Measurements from ENCODE around the gene MAPK4.

The MAPK4 gene

DNA sequence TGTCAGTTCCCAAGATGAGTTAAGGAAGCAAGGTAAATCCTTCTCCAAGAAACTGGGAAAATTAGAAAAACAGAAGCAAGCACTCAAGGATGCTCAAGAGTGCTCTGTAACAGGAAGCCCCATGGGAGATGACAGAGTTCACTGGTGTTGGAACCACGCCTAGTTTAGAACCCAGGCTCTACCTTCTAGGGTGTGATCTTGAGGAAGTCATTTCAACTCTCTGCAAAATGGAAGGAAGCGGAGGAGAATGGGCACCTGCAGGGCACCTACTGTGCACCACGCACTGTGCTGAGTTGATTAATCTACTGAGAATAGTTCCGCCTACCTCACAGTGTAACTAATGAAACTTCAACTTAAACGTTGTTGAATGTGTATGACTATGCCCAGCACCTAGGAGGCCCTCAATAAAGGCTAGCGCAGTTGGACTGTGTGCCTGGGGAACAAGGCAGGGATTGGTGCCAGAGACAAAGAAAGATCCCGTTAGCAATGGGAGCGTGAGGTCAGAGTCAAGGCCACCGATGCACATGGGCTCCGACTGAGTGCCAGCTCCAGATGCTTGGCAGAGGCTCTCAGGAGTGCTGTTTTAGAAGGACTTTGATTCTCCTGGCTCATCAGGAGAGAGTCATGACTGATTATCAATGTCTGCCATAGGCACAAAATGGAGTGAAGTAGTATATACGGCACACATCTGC, 93.7 kb downstream of the MAPK4 start:
- DNase-seq (ENCODE audit: low read depth in 2 of 2): no peak

GRCh38 chr18:50654211-50654610, 94.3 kb downstream of the MAPK4 start:
- DNase-seq (ENCODE audit: low read depth in 2 of 2): no peak

DNA sequence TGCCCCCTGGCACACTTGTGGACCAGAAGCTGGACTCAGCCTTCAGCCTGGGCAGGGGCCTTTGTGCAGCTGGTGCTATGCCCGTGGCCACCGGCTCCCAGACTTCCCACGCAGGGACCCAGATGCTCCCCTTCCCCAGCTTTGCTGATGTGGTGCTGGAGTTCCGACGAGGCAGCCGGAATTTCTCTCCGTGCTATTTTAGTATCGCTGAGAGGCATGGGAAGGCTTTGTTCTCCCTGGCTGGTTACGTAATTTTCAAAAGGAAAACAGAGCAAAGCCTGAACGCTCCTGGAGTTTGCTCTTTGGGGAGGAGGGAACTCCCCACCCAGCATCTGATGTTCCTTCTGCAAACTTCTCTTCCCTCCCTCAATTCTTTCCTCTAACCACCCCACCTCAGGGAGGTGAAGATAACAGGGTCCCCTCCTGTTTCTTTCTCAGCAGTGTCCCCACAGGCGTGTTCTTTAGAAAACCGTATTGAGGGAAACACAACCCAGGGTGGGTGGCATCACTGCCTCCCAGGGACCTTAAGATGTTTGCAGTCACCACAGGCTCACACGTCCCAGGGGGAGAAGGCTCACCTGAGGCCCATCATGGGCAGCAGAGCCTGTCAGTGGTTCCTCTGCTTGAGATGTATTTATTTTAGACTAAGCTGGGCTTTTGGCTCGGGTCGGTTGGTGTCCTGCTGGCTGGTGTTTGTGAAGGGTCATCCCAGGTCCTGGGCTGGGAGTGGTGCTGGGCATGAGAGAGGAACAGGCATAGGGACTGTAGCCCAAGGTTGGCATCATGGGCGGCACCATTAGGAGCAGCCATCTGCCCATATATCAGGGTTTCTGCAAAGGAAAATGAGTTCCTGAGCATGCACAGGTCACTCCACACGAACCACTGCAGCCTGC, 95.0 kb downstream of the MAPK4 start:
- DNase-seq (ENCODE audit: low read depth in 2 of 2): no peak

DNA sequence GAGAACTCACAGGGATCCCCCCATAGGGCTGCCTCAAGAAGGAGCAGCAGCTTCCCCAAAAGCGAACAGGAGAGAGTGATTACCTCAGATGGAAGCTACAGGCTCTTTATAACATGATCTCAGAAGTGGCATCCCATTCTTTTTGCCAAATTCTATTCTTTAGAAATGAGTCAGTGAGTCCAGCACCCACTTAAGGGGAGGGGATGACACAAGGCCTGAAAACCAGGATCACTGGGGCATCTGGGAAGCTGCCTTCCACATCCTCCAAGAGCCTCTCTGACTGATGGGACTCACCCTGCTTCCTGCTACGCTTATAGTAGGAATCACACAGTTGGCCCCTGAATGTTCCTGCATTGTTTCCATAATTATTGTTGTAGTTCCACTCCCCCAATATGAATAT, 96.5 kb downstream of the MAPK4 start:
- no peak for DNase-seq (ENCODE audit: low read depth in 2 of 2)

- no peak for DNase-seq (ENCODE audit: low read depth in 2 of 2)
These were observed 97.1 kb downstream of the MAPK4 start for GRCh38 chr18:50656841-50657470.

- no peak for DNase-seq (ENCODE audit: low read depth in 2 of 2)
These were observed 98.7 kb downstream of the MAPK4 start for GRCh38 chr18:50658601-50659000.

DNA sequence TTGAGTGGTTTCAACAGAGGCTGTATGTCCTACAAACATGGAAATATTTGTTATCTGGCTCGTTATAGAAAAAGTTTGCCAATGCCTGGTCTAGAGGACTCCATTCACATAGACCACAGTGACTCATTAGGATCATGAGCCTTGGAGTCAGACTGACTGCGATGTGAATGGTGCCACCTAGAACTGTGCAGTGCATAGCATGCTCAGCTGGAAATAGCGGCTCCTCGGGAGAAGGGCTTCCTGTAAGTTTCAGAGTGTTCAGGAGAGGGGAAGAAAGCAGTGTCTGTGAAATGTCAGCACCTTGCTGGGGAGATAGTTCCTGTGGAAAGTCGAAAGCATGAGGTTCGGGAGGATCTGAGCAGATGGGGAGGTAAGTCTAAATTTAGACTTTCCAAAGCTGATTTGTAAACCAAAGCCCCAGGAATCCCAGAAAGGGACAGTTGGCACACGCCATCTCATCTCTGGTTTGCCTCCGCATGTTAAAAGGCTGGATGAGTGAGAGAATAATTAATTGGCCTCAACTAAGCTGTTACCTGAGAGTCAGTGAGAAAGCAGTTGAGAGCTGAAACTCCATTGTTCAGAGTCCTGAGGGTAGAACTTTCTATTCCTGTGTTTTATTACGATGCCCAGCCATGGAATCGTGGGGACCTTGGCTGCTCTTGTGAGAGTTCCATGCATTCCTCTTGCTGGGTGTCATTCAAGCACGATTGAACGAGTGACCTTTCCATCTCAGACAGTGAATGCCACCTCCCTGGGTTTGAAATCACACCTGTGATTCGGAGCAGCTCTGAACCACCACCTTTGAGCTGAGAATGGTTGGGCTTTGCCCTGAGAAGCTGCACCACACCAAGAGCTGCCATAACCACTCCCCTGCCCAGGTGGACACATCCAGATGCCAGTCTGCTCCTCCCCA, 99.5 kb downstream of the MAPK4 start:
- no peak for DNase-seq (ENCODE audit: low read depth in 2 of 2)

DNA sequence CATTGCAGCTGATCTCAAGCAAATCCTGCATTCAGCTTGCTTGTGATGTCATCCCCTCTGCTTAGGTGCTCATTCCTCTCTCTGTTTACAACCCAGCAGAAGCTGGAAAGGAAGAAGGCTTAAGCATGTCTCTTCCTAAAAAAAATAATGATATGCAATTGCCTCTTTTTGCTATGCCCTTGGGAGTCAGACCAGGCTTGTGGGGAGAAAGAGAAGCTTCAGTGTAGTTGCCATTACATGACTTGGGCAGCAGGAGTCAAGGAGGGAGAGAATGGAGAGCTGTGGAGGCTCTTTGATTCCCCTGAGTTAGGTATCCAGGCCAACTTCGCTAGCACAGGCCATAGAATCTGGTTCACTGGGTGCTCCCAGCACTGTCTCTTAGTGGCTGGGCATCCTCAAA, 101.1 kb downstream of the MAPK4 start:
- DNase-seq (ENCODE audit: low read depth in 2 of 2): no peak

DNA sequence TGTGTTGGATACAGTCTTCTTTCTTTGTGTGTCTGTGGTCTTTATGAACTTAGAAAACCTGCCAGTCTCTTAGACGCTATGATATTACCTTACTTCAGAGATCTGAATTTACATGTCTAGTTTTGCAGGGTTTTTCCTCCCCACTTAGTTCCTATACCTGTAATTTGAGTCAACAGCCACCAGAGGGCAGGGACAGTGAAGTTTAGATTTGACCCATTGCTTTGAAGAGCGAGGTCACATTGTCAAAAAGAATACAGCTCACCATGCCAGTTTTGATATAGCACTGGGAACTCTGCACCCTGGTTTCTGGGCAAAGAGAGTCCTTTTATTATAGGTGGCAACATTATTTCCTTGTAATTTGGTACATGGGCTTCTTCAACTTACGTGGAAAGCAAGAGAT, 102.3 kb downstream of the MAPK4 start:
- DNase-seq (ENCODE audit: low read depth in 2 of 2): no peak

- no peak for DNase-seq (ENCODE audit: low read depth in 2 of 2)
These were observed 103.0 kb downstream of the MAPK4 start for GRCh38 chr18:50662775-50663383.

GRCh38 chr18:50663626-50664441, 103.9 kb downstream of the MAPK4 start:
- no peak for DNase-seq (ENCODE audit: low read depth in 2 of 2)

DNA sequence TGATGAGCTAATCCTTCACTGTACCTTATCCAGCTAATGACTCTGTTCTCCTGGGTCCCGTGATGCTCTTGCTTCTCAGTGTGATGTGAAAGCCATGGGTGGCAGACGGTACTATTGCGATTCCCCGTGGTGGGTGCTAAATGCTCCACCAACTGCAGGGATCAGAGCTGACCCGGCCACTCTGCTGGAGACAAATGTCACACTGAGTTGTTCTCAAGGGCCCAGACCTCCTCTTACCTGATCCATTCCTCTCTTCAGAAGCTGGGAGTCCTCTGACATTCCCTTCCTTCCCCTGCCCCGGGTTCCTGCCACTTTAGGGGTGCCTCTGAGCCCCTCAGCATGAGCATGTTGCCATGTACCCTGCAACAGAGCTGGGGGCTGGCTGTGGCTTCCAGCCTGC, 105.1 kb downstream of the MAPK4 start:
- DNase-seq (ENCODE audit: low read depth in 2 of 2): no peak

DNA sequence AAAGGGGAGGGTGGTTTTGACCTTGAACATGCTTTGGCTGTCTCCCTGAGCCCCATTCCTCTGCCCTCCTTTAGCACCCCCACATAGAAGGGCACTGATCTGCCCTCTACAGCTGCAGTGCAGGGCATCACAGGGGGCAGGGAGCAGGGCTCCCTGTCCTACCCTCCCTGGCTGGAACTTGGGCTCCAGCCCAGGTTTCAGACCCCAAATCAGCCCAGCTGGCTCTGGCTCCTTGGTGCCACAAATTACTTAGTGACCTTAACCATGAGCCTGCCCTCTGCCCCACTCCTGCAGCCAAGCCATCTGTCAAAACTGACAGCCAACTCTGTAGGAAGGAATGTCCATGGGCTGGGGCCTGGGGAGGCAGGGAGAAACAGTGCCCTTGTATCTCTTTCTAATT, 105.6 kb downstream of the MAPK4 start:
- DNase-seq (ENCODE audit: low read depth in 2 of 2): no peak

- no peak for DNase-seq (ENCODE audit: low read depth in 2 of 2)
These were observed 106.6 kb downstream of the MAPK4 start for GRCh38 chr18:50666536-50666935.

- DNase-seq (ENCODE audit: low read depth in 2 of 2): no peak
These were observed 111.5 kb downstream of the MAPK4 start for GRCh38 chr18:50671376-50671775.

DNA sequence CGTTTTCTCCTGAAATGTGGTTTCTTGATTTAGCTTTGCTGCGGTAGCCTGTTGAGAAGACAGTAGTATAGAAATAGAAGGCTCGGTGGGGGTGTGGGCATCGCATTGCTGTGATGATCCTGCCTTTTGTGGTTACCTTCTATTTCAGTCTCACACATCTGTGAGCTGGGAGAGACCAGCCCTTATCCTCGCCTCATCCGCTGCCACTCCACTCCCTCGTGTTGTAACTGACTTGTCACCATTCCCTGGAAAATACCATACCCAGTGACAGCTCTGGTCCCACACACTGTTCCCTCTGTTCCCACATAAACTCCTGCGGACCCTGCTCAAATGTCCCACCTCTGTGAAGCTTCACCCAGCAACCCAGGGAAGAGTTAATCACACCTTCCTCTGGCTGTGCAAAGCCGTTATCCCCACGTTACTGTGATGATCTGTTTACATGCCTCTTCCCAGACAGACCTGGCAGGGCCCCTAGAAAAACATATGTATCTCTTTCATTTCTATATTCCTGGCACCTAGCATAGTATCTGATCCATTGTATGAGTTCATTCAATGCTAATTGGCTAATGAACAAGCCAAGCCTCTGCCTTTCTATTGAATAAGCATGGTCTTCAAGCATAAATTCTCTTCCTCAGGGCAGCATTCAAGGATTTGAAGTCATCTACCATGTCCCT, 114.6 kb downstream of the MAPK4 start:
- DNase-seq (ENCODE audit: low read depth in 2 of 2): no peak

DNA sequence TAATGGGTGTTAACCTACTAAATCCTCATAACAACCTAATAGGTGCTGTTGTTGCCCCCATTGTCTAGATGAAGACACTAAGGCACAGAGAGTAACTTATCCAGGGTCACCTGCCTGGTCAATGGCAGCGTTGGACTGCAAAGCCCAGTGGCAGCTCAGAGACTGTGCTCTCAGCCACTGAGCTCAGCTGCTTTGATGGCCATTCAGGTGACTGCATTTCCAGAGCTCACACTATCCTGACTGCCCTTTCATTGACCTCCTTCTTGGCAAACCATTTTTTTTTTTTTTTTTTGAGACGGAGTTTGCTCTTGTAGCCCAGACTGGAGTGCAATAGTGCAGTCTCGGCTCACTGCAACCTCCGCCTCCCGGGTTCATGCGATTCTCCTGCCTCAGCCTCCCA, 115.2 kb downstream of the MAPK4 start:
- DNase-seq (ENCODE audit: low read depth in 2 of 2): no peak

- DNase-seq (ENCODE audit: low read depth in 2 of 2): no peak
These were observed 118.8 kb downstream of the MAPK4 start for GRCh38 chr18:50678651-50679050.

- DNase-seq (ENCODE audit: low read depth in 2 of 2): no peak
These were observed 119.2 kb downstream of the MAPK4 start for GRCh38 chr18:50679056-50679455.

- no peak for DNase-seq (ENCODE audit: low read depth in 2 of 2)
These were observed 119.8 kb downstream of the MAPK4 start for GRCh38 chr18:50679656-50680055.
